HG03039 (cell line): ENCODE measurements around the gene RNF26.

ENCODE experiments used
- ATAC-seq: cut with Tn5 transposase; IDR thresholded peaks from one replicate; pipeline ENCODE4 v1.9.1; 2021; ENCODE audit warnings: mild to moderate bottlenecking, moderate library complexity; ENCODE audit not compliant: unreplicated experiment

The RNF26 gene

GRCh38 chr11:119334174-119334930 lies at the start of gene RNF26:
Gene RNF26 (plus strand): TSS chr11:119334527. CDS start chr11:119335123, 596 bp downstream.
- peak; percentile 88 for ATAC-seq

DNA sequence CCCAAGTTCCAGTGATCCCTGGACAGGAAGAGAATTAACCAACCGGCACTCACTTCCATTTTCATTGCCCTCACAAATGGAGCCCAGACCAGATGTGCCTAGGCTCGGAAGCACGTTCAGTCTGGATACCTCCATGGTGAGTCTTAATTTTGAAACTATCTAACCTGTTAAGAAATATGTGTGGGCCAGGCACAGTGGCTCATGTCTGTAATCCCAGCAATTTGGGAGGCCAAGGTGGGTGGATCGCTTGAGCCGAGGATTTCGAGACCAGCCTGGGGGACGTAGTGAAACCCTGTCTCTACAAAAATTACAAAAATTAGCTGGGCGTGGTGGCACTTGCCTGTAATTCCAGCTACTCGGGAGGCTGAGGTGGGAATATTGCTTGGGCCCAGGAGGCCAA lies 48.9 kb upstream of the RNF26 start:
- ATAC-seq: no peak

DNA sequence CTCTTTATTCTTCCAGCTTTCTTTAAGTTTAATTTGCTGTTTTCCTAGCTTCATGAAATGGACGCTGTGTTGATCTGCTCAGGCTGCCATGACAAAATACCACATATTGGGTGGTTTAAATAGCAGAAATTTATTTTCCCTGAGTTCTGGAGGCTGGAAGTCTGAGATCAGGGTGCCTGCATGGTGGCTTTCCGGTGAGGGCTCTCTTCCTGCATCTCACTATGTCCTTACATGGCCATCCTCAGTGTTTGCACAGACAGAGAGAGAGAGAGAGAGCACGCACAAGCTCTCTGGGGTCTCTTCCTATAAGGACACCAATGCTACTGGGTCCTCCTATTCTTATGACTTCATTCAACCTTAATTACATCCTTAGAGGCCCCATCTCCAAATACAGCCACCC lies 46.1 kb upstream of the RNF26 start:
- no peak for ATAC-seq

DNA sequence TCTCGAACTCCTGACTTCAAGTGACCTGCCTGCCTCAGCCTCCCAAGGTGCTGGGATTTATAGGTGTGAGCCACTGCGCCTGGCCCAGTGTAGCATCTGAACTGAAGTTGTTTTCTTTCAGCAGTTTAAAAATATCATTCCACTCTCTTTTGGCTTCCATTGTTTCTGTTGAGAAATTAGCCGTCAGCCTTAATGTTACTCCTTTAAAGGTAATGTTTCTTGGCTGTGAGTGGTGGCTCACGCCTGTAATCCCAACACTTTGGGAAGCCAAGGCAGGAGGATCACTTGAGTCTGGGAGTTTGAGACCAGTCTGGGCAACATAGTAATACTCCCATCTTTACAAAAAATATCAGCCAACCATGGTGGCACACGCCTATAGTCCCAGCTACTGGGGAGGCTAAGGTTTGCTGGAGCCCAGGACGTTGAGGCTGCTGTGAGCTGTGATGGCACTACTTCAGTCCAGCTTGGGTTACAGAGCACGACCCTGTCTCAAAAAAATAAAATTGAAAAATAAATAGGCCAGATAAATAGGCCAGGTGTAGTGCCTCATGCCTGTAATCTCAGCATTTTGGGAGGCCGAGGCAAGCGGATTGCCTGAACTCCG lies 43.3 kb upstream of the RNF26 start:
- ATAC-seq: no peak

GRCh38 chr11:119293461-119293860 lies 40.9 kb upstream of the RNF26 start:
- no peak for ATAC-seq

GRCh38 chr11:119295178-119295577 lies 39.1 kb upstream of the RNF26 start:
- ATAC-seq: no peak

GRCh38 chr11:119297938-119298337 lies 36.4 kb upstream of the RNF26 start:
- ATAC-seq: no peak

GRCh38 chr11:119298726-119299125 lies 35.6 kb upstream of the RNF26 start:
- ATAC-seq: no peak

DNA sequence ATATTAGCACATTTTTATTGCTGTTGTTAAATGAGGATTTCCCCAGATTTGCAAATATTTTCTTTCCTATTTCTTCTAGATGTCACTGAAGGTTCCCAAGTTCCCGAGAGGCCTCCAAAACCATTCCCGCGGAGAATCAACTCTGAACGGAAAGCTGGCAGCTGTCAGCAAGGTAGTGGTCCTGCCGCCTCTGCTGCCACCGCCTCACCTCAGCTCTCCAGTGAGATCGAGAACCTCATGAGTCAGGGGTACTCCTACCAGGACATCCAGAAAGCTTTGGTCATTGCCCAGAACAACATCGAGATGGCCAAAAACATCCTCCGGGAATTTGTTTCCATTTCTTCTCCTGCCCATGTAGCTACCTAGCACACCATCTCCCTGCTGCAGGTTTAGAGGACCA lies 34.9 kb upstream of the RNF26 start:
- ATAC-seq: no peak

DNA sequence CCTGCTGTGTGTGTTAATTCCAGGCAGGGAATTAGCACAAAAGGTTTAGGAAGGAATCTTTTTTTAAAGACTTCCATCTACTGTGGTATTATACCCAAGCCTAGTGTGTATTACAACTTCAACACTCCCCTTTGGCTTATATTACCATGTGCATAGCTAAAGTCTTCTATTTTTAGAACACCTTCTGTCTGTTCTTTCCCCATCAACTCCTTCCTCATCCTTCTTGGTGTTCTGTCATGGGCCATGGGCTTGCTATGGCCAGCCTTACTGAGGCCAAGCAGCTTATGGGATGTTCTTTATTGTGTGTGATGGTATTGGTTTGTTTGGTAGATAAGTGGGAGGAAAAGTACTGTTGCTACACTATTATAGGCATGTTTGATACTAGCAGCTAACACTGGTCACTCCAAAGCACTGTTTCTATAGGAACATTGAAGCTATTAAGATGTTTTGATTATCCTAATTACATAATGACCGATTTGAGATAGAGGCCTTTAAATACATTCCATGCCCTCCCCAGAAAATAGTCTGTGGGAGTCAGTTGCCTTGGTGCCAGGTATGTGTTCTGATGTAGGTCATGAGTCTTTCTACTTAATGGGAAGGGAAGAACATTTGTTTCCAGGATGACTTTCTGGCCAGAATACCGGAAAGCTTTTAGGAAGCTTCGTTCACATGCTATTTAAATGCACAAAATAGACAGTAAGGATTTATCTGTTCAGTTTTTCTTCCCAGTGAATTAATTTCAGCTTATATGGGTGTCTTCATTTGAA lies 33.9 kb upstream of the RNF26 start:
- no peak for ATAC-seq

DNA sequence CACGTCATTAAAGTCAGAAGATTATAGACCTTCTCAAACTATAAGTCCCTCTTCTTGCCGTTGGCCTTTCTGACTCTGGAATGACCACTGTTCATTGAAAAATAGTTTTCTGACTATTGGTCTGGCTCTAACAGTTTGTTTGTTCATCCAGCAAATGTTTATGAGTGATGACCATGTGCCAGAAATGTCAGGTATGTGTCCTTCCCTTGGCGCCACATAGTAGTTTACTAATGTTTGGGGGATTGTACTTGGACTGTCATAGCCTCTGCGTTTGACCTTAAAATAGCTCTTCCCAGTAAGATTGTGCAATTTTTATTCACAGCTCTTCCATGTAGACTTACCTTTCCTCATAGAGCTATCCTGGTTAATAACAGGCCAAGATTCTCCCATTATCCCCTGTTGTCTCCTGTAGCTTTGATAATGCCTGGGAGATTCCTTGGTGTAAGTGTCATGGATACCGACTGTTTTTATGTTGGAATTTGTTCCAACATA lies 31.1 kb upstream of the RNF26 start:
- ATAC-seq: no peak

DNA sequence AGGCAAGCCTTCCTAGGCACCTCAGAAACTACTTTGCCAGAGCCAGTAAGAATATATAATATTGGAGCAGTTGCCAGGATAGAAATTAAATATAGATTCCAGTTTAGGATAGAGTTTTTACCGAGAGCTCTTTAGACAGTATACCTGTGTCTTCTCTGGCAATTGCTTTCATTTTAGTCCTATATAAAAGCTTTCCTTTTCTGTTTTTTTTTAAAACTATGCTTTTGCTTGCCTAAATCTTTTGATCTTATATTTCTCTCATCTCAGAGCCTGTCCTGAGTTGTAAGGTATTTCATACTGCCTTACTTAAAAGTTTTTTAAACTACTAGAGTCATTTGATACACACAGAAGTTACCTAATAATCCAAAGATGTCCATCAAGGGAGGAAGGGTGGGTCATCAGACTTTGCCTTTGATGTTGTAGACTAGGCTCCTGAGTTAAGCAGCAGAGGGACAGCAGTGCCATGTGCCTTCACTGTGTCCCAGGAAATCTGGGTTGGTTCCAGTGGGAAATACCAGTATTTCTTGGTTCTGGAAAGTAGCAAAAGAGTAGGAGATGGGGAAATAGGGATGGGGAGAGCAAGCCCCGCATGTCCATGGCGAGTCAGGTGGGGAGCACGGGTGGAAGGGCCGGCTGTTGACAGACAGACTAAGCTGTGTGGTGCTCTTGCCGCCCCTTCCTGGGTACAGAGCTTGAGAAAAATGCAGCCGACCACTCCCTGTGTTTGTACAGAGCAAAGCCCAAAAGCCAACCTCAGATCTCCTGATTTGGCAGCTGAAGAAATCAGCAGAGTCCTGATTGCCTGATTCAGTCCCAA lies 28.6 kb upstream of the RNF26 start:
- ATAC-seq: no peak

- ATAC-seq: no peak
Observed at GRCh38 chr11:119306373-119306890, 27.9 kb upstream of the RNF26 start.

- no peak for ATAC-seq
Observed at GRCh38 chr11:119307219-119307618, 27.1 kb upstream of the RNF26 start.

- ATAC-seq: no peak
Observed at GRCh38 chr11:119307974-119308373, 26.4 kb upstream of the RNF26 start.

GRCh38 chr11:119309411-119309810 lies 24.9 kb upstream of the RNF26 start:
- ATAC-seq: no peak

DNA sequence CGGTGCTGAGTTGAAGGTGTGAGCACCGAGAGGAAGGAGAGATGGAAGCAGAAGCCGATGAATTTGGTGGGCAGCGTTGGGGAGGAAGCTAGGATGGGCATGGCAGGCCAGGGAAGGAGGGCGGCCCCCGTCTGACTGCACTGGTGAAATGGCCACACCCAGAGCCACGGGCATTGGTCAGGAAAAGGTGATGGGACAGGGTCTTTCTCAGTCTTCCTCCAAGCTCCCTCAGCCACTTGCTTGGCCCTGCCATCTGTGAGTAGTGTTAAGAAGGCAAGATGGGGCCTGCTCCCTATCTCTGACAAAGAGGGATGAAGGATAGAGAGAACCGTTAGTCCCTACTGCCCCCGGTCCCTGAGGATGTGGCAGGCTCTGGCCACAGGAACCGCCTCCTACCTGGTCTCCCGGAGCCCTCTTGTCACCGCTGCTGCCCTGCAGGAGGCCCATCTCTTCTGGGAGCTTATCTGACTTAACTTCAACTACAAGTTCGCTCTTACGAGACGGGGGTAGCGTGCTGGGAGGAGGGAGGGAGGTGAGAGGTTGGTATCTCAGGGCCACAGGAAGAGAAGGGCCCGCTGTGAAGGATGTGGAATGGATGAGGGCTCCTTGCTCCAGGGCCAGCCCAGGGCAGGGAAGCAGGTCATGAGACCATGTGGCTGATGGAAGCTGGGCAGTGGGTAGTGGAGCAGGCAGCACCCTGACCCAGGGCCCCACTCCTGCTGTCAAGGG lies 24.2 kb upstream of the RNF26 start:
- ATAC-seq: no peak

DNA sequence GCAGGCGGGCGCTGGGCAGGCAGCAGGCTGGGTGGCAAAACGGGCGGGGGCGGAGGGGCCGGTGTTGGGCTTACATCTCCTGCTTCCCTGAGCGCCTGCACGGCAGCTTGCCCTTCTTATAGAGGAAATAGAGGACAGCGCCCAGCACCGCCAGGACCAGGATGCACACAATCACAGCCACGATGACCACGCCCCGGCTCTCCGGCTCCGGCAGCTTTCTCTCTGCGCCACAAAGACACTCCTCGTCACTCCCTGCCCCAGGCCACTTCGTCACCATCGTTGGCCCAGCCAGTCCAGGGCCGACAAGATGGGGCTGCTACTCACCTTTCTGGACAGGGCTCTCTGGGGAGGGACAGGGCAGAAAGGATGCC lies 23.7 kb upstream of the RNF26 start:
- ATAC-seq: no peak

GRCh38 chr11:119314726-119315125 lies 19.6 kb upstream of the RNF26 start:
- ATAC-seq: no peak
